ENCODE results near the gene UBQLN4.

UBQLN4 gene

DNA sequence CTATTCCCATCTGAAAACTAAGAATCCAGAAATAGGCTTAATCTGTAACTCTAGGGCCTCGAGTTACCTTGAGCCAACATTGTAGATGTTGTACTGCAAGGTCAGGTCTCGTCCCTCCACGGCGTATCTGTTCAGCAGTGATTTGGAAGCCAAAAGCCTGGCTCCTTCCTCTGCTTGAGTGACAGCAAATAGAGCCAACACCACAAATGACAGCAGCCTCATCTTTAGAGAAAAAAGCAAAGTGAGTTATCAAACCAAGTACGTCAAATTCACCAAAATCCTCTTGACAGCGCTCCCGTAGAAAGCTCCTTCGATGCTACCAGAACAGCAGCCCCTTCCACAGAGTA, 33.7 kb downstream of the UBQLN4 start:
- TF ChIP-seq, protein P1, sequence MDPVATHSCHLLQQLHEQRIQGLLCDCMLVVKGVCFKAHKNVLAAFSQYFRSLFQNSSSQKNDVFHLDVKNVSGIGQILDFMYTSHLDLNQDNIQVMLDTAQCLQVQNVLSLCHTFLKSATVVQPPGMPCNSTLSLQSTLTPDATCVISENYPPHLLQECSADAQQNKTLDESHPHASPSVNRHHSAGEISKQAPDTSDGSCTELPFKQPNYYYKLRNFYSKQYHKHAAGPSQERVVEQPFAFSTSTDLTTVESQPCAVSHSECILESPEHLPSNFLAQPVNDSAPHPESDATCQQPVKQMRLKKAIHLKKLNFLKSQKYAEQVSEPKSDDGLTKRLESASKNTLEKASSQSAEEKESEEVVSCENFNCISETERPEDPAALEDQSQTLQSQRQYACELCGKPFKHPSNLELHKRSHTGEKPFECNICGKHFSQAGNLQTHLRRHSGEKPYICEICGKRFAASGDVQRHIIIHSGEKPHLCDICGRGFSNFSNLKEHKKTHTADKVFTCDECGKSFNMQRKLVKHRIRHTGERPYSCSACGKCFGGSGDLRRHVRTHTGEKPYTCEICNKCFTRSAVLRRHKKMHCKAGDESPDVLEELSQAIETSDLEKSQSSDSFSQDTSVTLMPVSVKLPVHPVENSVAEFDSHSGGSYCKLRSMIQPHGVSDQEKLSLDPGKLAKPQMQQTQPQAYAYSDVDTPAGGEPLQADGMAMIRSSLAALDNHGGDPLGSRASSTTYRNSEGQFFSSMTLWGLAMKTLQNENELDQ (tag by site-specific recombination; IDR thresholded peaks at IDR 0.05; ENCODE audit: low read depth): no peak
- no peak for TF ChIP-seq MZF1 (tag by site-specific recombination; IDR thresholded peaks at IDR 0.05; ENCODE audit: borderline replicate concordance)
- peak overlapping the region; percentile 4; the same call in 1 of the 2 replicates for H3K27ac ChIP-seq (ENCODE audit: extremely low read depth, low read depth, low read length)
- peaks cover 36 to 46% of the 10 kb centered on the region in 2 experiments for H3K36me3 ChIP-seq (ENCODE audit: control insufficient read depth in 2 of 2, insufficient read depth in 1 of 2, low read length in 2 of 2)
- no peaks in the 10 kb centered on the region for H3K9me3 ChIP-seq (ENCODE audit: control insufficient read depth, insufficient read depth, low read depth, low read length)
- peak overlapping the region; percentile 85 for H3K4me3 ChIP-seq (ENCODE audit: low read depth, low read length)
- POLR2A ChIA-PET: interaction anchor here (0.5 kb wide), 1 partner anchor 19 kb away, joined by 4 read pairs; no protein-coding TSS in a partner anchor
- no peaks in the 10 kb centered on the region for H3K4me1 ChIP-seq (ENCODE audit: control insufficient read depth, insufficient read depth, low read length)
- CTCF ChIA-PET: interaction anchor here (0.6 to 1.6 kb wide), 3 partner anchors 44 to 109 kb away, joined by 3 to 4 read pairs (median 4); no protein-coding TSS in a partner anchor

DNA sequence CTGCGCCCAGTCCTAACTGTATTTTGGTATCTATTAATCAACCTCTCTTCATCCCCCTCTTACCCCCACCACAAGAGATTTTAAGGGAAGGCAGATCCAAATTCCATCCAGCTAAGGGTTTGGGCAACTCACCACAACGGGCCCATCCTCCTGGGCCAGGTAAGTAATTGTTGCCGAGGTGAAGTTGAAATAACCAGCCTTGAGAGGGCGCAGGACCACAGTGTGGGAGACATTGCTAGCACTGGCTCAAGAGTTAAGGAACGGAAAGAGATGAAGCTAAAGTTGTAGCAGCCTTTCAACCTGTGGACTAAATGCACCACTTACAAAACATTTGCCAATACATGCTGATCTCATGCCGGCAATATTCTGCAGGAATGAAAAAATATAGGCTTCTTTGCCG, 38.8 kb downstream of the UBQLN4 start:
- H3K9me3 ChIP-seq (ENCODE audit: control insufficient read depth, insufficient read depth, low read depth, low read length): no peaks in the 10 kb centered on the region
- POLR2A ChIA-PET: no interaction called here
- CTCF ChIA-PET: interaction anchor here (0.6 to 1.2 kb wide), 6 partner anchors 11 to 796 kb away, joined by 3 to 6 read pairs (median 4); no protein-coding TSS in a partner anchor
- no peak overlapping the region for H3K27ac ChIP-seq (ENCODE audit: extremely low read depth, low read depth, low read length)
- TF ChIP-seq ZNF600 (tag by site-specific recombination; IDR thresholded peaks at IDR 0.05) (no peak), KLF8 (tag by site-specific recombination; IDR thresholded peaks at IDR 0.05) (no peak), ZNF214 (tag by site-specific recombination; IDR thresholded peaks at IDR 0.05; ENCODE audit: borderline replicate concordance) (no peak)
- TF ChIP-seq, protein P2, sequence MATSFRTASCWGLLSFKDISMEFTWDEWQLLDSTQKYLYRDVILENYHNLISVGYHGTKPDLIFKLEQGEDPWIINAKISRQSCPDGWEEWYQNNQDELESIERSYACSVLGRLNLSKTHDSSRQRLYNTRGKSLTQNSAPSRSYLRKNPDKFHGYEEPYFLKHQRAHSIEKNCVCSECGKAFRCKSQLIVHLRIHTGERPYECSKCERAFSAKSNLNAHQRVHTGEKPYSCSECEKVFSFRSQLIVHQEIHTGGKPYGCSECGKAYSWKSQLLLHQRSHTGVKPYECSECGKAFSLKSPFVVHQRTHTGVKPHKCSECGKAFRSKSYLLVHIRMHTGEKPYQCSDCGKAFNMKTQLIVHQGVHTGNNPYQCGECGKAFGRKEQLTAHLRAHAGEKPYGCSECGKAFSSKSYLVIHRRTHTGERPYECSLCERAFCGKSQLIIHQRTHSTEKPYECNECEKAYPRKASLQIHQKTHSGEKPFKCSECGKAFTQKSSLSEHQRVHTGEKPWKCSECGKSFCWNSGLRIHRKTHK (tag by site-specific recombination; IDR thresholded peaks at IDR 0.05): no peak
- H3K4me3 ChIP-seq (ENCODE audit: low read depth, low read length): no peak overlapping the region
- peaks cover 72 to 93% of the 10 kb centered on the region in 2 experiments for H3K36me3 ChIP-seq (ENCODE audit: control insufficient read depth in 2 of 2, insufficient read depth in 1 of 2, low read length in 2 of 2)
- no peaks in the 10 kb centered on the region for H3K4me1 ChIP-seq (ENCODE audit: control insufficient read depth, insufficient read depth, low read length)

DNA sequence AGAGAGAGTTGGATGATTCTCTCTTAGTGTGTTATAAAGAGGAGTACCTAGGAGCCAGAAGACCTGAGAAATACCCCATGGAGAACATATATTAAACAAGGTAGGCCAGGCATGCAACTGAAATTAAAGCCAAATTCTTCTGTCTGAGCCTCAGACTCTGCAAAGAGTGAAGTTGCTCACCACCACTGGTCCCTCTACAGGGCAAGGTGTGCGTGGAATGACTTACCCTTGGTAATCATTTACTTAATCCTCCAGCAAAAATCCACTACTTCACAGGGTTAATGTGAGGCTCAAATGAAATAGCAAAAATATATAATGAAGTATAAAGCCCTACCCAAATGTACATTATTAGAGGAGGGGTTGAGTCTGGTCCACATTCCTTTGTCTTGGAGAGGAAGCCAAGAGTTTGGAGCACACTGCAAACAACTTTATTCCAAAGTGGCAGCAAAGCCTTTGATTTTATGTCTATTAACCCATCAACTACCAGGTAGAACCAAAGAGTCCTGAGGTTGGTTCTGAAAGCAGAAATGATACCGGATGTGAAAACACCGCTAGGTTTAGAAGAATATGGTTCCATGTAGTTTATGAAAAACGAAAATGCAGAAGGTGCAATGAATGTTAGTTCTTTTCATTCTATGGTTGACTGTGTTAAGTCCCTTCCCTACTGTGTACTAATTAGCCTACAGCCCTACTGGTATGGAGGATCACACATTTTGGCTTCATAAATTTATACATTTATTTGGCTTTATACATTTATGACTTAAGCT, 41.4 kb downstream of the UBQLN4 start:
- Histone ChIP-seq H3K4me3 (ENCODE audit: low read depth, low read length) (no peak overlapping the region), H3K4me1 (ENCODE audit: control insufficient read depth, insufficient read depth, low read length) (no peaks in the 10 kb centered on the region), H3K36me3 (ENCODE audit: control insufficient read depth in 2 of 2, insufficient read depth in 1 of 2, low read length in 2 of 2) (peaks cover 57 to 85% of the 10 kb centered on the region in 2 experiments), H3K9me3 (ENCODE audit: control insufficient read depth, insufficient read depth, low read depth, low read length) (no peaks in the 10 kb centered on the region), H3K27ac (ENCODE audit: extremely low read depth, low read depth, low read length) (no peak overlapping the region)
- POLR2A ChIA-PET: interaction anchor here (0.6 kb wide), 1 partner anchor 137 kb away, joined by 3 read pairs; no protein-coding TSS in a partner anchor
- CTCF ChIA-PET: interaction anchor here (0.6 to 1.0 kb wide), 2 partner anchors 16 to 318 kb away, joined by 4 to 5 read pairs; no protein-coding TSS in a partner anchor
- no peak for TF ChIP-seq ZNF341 (tag by site-specific recombination; IDR thresholded peaks at IDR 0.05; ENCODE audit: low read depth)
- TF ChIP-seq, protein P3, sequence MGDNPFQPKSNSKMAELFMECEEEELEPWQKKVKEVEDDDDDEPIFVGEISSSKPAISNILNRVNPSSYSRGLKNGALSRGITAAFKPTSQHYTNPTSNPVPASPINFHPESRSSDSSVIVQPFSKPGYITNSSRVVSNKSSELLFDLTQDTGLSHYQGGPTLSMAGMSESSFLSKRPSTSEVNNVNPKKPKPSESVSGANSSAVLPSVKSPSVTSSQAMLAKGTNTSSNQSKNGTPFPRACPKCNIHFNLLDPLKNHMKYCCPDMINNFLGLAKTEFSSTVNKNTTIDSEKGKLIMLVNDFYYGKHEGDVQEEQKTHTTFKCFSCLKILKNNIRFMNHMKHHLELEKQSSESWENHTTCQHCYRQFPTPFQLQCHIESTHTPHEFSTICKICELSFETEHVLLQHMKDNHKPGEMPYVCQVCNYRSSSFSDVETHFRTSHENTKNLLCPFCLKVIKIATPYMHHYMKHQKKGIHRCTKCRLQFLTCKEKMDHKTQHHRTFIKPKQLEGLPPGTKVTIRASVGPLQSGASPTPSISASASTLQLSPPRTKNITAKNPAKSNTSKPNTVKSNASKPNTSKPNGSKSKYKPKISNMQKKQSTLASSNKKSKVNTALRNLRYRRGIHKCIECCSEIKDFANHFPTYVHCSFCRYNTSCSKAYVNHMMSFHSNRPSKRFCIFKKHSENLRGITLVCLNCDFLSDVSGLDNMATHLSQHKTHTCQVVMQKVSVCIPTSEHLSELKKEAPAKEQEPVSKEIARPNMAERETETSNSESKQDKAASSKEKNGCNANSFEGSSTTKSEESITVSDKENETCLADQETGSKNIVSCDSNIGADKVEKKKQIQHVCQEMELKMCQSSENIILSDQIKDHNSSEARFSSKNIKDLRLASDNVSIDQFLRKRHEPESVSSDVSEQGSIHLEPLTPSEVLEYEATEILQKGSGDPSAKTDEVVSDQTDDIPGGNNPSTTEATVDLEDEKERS (tag by site-specific recombination; IDR thresholded peaks at IDR 0.05): no peak
- TF ChIP-seq ZNF274 (IDR thresholded peaks at IDR 0.05; ENCODE audit: low read length): no peak
- no peak for TF ChIP-seq ZNF274 (tag by site-specific recombination; IDR thresholded peaks at IDR 0.05; ENCODE audit: borderline replicate concordance)
- no peak for TF ChIP-seq ZNF707 (tag by site-specific recombination; IDR thresholded peaks at IDR 0.05)
- TF ChIP-seq SALL2 (tag by site-specific recombination; IDR thresholded peaks at IDR 0.05; ENCODE audit: borderline replicate concordance): no peak
- TF ChIP-seq, protein P4, sequence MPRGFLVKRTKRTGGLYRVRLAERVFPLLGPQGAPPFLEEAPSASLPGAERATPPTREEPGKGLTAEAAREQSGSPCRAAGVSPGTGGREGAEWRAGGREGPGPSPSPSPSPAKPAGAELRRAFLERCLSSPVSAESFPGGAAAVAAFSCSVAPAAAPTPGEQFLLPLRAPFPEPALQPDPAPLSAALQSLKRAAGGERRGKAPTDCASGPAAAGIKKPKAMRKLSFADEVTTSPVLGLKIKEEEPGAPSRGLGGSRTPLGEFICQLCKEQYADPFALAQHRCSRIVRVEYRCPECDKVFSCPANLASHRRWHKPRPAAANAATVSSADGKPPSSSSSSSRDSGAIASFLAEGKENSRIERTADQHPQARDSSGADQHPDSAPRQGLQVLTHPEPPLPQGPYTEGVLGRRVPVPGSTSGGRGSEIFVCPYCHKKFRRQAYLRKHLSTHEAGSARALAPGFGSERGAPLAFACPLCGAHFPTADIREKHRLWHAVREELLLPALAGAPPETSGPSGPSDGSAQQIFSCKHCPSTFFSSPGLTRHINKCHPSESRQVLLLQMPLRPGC (tag by site-specific recombination; IDR thresholded peaks at IDR 0.05): no peak
- TF ChIP-seq KLF7 (tag by site-specific recombination; IDR thresholded peaks at IDR 0.05; ENCODE audit: borderline replicate concordance): no peak
- no peak for TF ChIP-seq ZNF133 (tag by site-specific recombination; IDR thresholded peaks at IDR 0.05)
- no peak for TF ChIP-seq ZNF37A (tag by site-specific recombination; IDR thresholded peaks at IDR 0.05)
- TF ChIP-seq, protein P5, sequence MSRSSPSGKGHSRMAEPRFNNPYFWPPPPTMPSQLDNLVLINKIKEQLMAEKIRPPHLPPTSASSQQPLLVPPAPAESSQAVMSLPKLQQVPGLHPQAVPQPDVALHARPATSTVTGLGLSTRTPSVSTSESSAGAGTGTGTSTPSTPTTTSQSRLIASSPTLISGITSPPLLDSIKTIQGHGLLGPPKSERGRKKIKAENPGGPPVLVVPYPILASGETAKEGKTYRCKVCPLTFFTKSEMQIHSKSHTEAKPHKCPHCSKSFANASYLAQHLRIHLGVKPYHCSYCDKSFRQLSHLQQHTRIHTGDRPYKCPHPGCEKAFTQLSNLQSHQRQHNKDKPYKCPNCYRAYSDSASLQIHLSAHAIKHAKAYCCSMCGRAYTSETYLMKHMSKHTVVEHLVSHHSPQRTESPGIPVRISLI (tag by site-specific recombination; IDR thresholded peaks at IDR 0.05): no peak
- no peak for TF ChIP-seq ZNF747 (tag by site-specific recombination; IDR thresholded peaks at IDR 0.05)
- no peak for TF ChIP-seq SETDB1 (IDR thresholded peaks at IDR 0.05; ENCODE audit: insufficient read length, low read length)
